ENCODE results near the gene A3GALT2.

Gene A3GALT2

GRCh38 chr1:33259879-33260278, 61.0 kb downstream of the A3GALT2 start:
- H3K4me1 Mint-ChIP-seq, result peaks cover 65% of the 10 kb centered on the region
- TF ChIP-seq, protein P1, sequence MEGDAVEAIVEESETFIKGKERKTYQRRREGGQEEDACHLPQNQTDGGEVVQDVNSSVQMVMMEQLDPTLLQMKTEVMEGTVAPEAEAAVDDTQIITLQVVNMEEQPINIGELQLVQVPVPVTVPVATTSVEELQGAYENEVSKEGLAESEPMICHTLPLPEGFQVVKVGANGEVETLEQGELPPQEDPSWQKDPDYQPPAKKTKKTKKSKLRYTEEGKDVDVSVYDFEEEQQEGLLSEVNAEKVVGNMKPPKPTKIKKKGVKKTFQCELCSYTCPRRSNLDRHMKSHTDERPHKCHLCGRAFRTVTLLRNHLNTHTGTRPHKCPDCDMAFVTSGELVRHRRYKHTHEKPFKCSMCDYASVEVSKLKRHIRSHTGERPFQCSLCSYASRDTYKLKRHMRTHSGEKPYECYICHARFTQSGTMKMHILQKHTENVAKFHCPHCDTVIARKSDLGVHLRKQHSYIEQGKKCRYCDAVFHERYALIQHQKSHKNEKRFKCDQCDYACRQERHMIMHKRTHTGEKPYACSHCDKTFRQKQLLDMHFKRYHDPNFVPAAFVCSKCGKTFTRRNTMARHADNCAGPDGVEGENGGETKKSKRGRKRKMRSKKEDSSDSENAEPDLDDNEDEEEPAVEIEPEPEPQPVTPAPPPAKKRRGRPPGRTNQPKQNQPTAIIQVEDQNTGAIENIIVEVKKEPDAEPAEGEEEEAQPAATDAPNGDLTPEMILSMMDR (IDR thresholded peaks at IDR 0.05; ENCODE audit: unreplicated experiment in 3 of 3), result no peak
- H3K27me3 Mint-ChIP-seq (ENCODE audit: low read depth), result no peaks in the 10 kb centered on the region
- peak overlapping the region; percentile 69 to 100 (median 99) for H3K4me3 Mint-ChIP-seq
- peaks cover 11% of the 10 kb centered on the region for H3K36me3 Mint-ChIP-seq (ENCODE audit: low read depth)
- H3K9me3 Mint-ChIP-seq, result no peaks in the 10 kb centered on the region
- peak overlapping the region in 2 of 3 experiments; percentile 81 to 100 for H3K27ac Mint-ChIP-seq

DNA sequence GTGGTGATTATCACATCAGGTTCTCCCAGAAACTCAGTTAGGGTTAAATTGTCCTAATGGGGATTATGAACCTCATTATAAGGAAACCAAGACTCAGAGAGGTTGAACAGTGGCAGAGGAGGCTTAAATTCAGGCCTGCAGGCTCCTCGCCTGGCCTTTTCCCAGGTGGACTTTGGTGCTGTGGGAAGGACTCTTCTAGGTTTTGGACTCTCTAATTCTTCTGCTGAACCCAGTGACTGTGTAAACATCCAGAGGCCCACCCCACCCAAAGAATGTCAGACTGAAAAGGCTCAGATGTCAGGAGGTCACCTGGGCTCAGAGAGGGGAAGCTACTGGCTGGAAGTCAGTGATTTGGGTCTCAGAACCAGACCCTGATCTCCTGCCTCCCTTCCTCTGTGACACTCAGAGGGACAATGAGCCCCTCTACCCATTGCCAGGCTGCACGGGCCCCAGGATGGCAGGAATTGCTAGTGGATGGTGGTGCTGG, 62.1 kb downstream of the A3GALT2 start:
- H3K4me1 Mint-ChIP-seq, result peaks cover 65% of the 10 kb centered on the region
- H3K4me3 Mint-ChIP-seq, result peak overlapping the region; percentile 99 to 100 (median 100)
- peak overlapping the region; percentile 100 for H3K27ac Mint-ChIP-seq
- no peaks in the 10 kb centered on the region for H3K9me3 Mint-ChIP-seq
- H3K36me3 Mint-ChIP-seq (ENCODE audit: low read depth), result peaks cover 11% of the 10 kb centered on the region
- no peaks in the 10 kb centered on the region for H3K27me3 Mint-ChIP-seq (ENCODE audit: low read depth)
- TF ChIP-seq, protein P1 (IDR thresholded peaks at IDR 0.05; ENCODE audit: unreplicated experiment in 3 of 3), result no peak

GRCh38 chr1:33257772-33258712, 62.9 kb downstream of the A3GALT2 start:
- H3K4me3 Mint-ChIP-seq, result peak overlapping the region; percentile 99 to 100 (median 100)
- H3K36me3 Mint-ChIP-seq (ENCODE audit: low read depth), result peaks cover 11% of the 10 kb centered on the region
- peaks cover 60% of the 10 kb centered on the region for H3K4me1 Mint-ChIP-seq
- TF ChIP-seq, protein P1 (IDR thresholded peaks at IDR 0.05; ENCODE audit: unreplicated experiment in 3 of 3), result no peak
- H3K9me3 Mint-ChIP-seq, result no peaks in the 10 kb centered on the region
- H3K27ac Mint-ChIP-seq, result peak overlapping the region; percentile 100
- no peaks in the 10 kb centered on the region for H3K27me3 Mint-ChIP-seq (ENCODE audit: low read depth)

- peaks cover 56% of the 10 kb centered on the region for H3K4me1 Mint-ChIP-seq
- peaks cover 11% of the 10 kb centered on the region for H3K36me3 Mint-ChIP-seq (ENCODE audit: low read depth)
- TF ChIP-seq, protein P1 (IDR thresholded peaks at IDR 0.05; ENCODE audit: unreplicated experiment in 3 of 3), result no peak
- peak overlapping the region; percentile 99 to 100 (median 100) for H3K4me3 Mint-ChIP-seq
- no peaks in the 10 kb centered on the region for H3K27me3 Mint-ChIP-seq (ENCODE audit: low read depth)
- H3K9me3 Mint-ChIP-seq, result no peaks in the 10 kb centered on the region
- peak overlapping the region; percentile 100 for H3K27ac Mint-ChIP-seq
Observed at GRCh38 chr1:33257207-33257771, 63.6 kb downstream of the A3GALT2 start.

All from nephron (organoid).